HEK293T (cell line): ENCODE results near the gene CLEC2A.

ENCODE experiments used
- CTCF ChIA-PET: fragments of 350-600 bp; formaldehyde crosslinking; extraction: SDS; loops from one replicate; lab custom pipeline; 2021; ENCODE audit warnings: antibody characterized with exemption, inconsistent platforms; lab: Yijun Ruan, JAX
- POLR2A ChIA-PET: fragments of 350-600 bp; formaldehyde crosslinking; extraction: SDS; loops from one replicate; lab custom pipeline; 2020; ENCODE audit warnings: antibody characterized with exemption, inconsistent platforms; lab: Yijun Ruan, JAX
- DNase-seq: peaks from one replicate; pipeline ENCODE4 v3.0.0; 2012; ENCODE audit warnings: mixed read lengths; ENCODE audit errors: extremely low spot score
- ARNT ChIP-seq: fragments of 450-650 bp; IDR thresholded peaks from 2 replicates; pipeline ENCODE4 v1.6.1; 2017; ENCODE audit warnings: mild to moderate bottlenecking
- BHLHE40 ChIP-seq: fragments of 450-650 bp; IDR thresholded peaks from 2 replicates; pipeline ENCODE4 v1.6.1; 2016; ENCODE audit warnings: mild to moderate bottlenecking, moderate library complexity, borderline replicate concordance
- CTBP1 ChIP-seq: fragments of 450-650 bp; IDR thresholded peaks from 2 replicates; pipeline ENCODE4 v1.6.1; 2016; ENCODE audit warnings: borderline replicate concordance
- ELF4 ChIP-seq: fragments of 450-650 bp; IDR thresholded peaks from 2 replicates; pipeline ENCODE4 v1.6.1; 2017; ENCODE audit warnings: antibody characterized with exemption
- FOXA1 ChIP-seq: fragments of 450-650 bp; IDR thresholded peaks from 2 replicates; pipeline ENCODE4 v1.6.1; 2016; ENCODE audit warnings: mild to moderate bottlenecking
- FOXK2 ChIP-seq: fragments of 450-650 bp; IDR thresholded peaks from 2 replicates; pipeline ENCODE4 v1.6.1; 2016; ENCODE audit warnings: mild to moderate bottlenecking
- FOXM1 ChIP-seq: fragments of 450-650 bp; IDR thresholded peaks from 2 replicates; pipeline ENCODE4 v1.6.1; 2017; ENCODE audit warnings: mild to moderate bottlenecking, borderline replicate concordance
- HDGF ChIP-seq: fragments of 450-650 bp; IDR thresholded peaks from 2 replicates; pipeline ENCODE4 v1.6.1; 2017; ENCODE audit warnings: antibody characterized with exemption, borderline replicate concordance
- L3MBTL2 ChIP-seq: fragments of 450-650 bp; conservative IDR thresholded peaks from 2 replicates; pipeline ENCODE4 v1.6.1; 2016; ENCODE audit warnings: mild to moderate bottlenecking
- LEF1 ChIP-seq: fragments of 450-650 bp; IDR thresholded peaks from 2 replicates; pipeline ENCODE4 v1.6.1; 2017; ENCODE audit warnings: mild to moderate bottlenecking, borderline replicate concordance
- NFRKB ChIP-seq: fragments of 450-650 bp; IDR thresholded peaks from 2 replicates; pipeline ENCODE4 v1.6.1; 2016; ENCODE audit warnings: mild to moderate bottlenecking, moderate library complexity
- SP1 ChIP-seq: fragments of 450-650 bp; IDR thresholded peaks from 2 replicates; pipeline ENCODE4 v1.6.1; 2017
- SUZ12 ChIP-seq: fragments of 450-650 bp; IDR thresholded peaks from 2 replicates; pipeline ENCODE4 v1.6.1; 2016; ENCODE audit warnings: mild to moderate bottlenecking
- TARDBP ChIP-seq: fragments of 450-650 bp; IDR thresholded peaks from 2 replicates; pipeline ENCODE4 v1.6.1; 2016
- ZNF384 ChIP-seq: fragments of 450-650 bp; IDR thresholded peaks from 2 replicates; pipeline ENCODE4 v1.6.1; 2016
- TF ChIP-seq, protein P1 (sequence below): fragments of 450-650 bp; IDR thresholded peaks from 2 replicates; pipeline ENCODE4 v1.6.1; 2016

Gene CLEC2A

DNA sequence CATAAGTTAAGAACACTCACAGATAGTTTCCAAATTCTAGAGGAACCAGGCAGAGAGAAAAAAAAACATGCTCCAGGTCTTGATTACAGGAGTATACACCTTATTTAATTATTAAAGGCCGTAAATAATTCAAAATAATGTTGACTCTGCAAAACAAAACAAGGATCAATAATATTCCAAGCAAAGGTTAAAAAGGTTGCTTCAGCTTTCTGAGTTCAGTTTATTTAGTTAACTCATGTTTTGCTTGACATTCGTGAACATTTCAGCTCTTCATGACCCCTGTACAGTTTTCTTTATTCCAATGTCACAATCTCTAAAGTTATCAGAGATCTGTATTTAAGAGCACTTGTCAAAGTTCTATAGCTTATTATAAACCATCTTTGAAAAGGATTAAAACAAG is 31.2 kb downstream of the CLEC2A start:
- ChIA-PET CTCF (no interaction called here), POLR2A (no interaction called here)
- no peak for TF ChIP-seq SP1
- no peak for TF ChIP-seq ZNF384
- TF ChIP-seq, protein P1, sequence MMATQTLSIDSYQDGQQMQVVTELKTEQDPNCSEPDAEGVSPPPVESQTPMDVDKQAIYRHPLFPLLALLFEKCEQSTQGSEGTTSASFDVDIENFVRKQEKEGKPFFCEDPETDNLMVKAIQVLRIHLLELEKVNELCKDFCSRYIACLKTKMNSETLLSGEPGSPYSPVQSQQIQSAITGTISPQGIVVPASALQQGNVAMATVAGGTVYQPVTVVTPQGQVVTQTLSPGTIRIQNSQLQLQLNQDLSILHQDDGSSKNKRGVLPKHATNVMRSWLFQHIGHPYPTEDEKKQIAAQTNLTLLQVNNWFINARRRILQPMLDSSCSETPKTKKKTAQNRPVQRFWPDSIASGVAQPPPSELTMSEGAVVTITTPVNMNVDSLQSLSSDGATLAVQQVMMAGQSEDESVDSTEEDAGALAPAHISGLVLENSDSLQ = no peak
- TF ChIP-seq FOXM1 = no peak
- TF ChIP-seq HDGF = no peak
- no peak for TF ChIP-seq ELF4
- TF ChIP-seq BHLHE40 = no peak
- TF ChIP-seq SUZ12 = no peak
- no peak for TF ChIP-seq L3MBTL2
- no peak for TF ChIP-seq FOXA1
- TF ChIP-seq FOXK2 = no peak
- TF ChIP-seq ARNT = no peak
- TF ChIP-seq TARDBP = no peak
- no peak for TF ChIP-seq LEF1
- TF ChIP-seq NFRKB = no peak
- TF ChIP-seq CTBP1 = no peak
- DNase-seq = no peak

DNA sequence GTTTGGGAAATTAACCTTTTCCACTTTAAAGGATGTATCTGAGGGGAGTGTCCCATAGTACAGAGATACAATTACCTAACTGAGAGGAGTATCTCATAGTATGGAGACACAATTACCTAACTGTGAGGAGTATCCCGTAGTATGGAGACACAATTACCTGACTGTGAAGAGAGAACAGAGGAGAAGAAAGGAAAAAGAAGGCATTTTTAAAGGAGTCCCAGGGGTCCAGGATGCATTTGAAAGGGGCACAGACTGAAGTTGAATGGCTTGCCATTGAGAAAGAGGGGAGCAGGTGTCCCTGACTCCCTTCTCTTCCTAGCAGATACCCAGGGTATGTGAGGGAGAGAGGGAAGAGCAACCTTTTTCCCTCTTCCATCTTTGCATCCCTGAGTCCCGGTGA is 33.0 kb downstream of the CLEC2A start:
- POLR2A ChIA-PET = no interaction called here
- CTCF ChIA-PET = no interaction called here
- TF ChIP-seq FOXK2 = no peak
- TF ChIP-seq ELF4 = no peak
- no peak for TF ChIP-seq TARDBP
- TF ChIP-seq ARNT = no peak
- TF ChIP-seq, protein P1 = no peak
- TF ChIP-seq NFRKB = no peak
- DNase-seq = no peak

DNA sequence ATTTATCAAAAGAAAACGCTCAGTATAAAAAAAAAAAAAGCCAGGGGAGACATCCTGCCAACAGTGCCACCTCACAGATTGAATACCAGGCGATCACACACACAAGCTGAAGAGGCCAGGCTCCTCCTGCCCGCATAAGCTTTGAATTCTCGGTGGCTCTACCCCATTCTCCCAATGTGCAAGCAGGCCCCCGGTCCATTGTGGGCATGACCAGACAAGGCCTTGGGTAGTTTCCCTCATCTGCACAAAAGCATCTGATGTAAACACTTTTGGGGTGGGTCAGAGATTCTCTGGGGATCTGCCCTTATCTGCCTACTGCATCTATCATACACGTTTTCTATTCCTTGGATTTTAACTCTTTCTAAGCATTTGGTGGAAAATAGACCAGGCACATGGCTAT is 34.6 kb downstream of the CLEC2A start:
- TF ChIP-seq, protein P1 = no peak
- no peak for TF ChIP-seq NFRKB
- no peak for TF ChIP-seq SUZ12
- TF ChIP-seq ELF4 = no peak
- TF ChIP-seq HDGF = no peak
- TF ChIP-seq SP1 = no peak
- TF ChIP-seq BHLHE40 = no peak
- no peak for DNase-seq
- CTCF ChIA-PET = no interaction called here
- POLR2A ChIA-PET = no interaction called here

DNA sequence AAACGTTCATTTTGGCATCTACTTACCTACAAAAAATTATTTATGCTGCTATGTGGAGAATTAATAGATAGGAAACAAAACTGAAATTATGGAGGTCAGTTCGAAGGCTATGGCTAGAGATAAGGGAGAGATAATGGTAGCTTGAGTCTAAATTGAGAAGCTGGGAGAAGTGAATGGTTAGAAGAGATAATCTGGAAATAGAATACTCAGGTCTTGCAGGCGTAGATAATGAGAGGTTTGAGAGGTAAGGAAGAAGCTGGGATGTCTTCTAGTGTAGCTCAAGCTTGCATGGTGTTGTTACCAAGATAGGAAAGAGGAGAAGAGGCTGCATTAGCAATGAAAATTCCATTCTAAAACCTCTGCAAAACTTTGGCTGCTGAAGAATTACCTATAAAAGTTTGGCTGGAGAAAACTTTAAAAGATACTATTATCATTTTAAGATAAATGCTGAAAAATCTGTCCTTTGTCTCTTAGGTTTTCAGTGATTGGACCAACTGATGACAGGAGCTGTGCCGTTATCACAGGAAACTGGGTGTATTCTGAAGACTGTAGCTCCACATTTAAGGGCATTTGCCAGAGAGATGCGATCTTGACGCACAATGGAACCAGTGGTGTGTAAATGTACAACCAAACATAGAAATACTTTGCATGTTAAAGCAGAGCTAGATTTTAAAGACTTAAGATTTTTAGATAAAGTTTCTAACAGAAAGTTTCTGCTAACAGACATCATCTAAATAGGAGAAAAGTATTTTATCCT is 36.8 kb downstream of the CLEC2A start:
- POLR2A ChIA-PET = no interaction called here
- CTCF ChIA-PET = no interaction called here
- TF ChIP-seq ZNF384 = no peak
- no peak for TF ChIP-seq CTBP1
- no peak for TF ChIP-seq ARNT
- TF ChIP-seq TARDBP = no peak
- no peak for TF ChIP-seq SP1
- TF ChIP-seq NFRKB = no peak
- TF ChIP-seq FOXM1 = no peak
- TF ChIP-seq LEF1 = no peak
- TF ChIP-seq ELF4 = no peak
- no peak for TF ChIP-seq FOXK2
- no peak for TF ChIP-seq FOXA1
- TF ChIP-seq HDGF = no peak
- TF ChIP-seq, protein P1 = no peak
- no peak for TF ChIP-seq SUZ12
- no peak for TF ChIP-seq BHLHE40
- TF ChIP-seq L3MBTL2 = no peak
- DNase-seq = no peak

DNA sequence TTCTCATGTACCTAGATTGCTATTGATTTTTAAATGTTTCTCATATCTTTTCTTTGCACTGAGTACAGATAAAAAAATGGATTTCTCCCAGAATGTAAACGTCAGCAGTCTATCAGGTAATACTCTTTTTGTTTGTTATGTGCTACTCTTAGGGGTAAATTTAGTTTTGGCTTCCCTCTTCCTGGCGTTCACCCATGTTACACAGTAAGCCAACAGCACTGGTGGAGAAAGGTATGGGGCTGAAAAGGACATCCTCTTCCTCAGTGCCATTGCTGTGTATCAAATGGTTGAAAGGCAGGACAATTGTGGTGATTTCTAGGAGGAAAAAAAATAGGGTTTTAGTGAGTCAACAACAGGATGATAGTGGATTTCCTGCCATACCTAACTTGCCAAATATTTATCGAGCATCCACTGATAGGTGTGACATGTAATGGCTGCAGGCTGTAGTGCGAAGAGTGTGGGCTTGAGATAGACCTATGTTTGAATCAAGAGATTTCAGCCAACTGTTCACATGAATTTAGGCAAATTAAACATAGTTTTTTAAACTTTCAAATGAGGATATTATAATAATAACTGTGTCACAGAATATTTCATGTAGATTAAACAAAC is 43.4 kb downstream of the CLEC2A start:
- ChIA-PET CTCF (no interaction called here), POLR2A (no interaction called here)
- TF ChIP-seq ZNF384 (no peak), FOXM1 (no peak), CTBP1 (no peak)
- DNase-seq = no peak

DNA sequence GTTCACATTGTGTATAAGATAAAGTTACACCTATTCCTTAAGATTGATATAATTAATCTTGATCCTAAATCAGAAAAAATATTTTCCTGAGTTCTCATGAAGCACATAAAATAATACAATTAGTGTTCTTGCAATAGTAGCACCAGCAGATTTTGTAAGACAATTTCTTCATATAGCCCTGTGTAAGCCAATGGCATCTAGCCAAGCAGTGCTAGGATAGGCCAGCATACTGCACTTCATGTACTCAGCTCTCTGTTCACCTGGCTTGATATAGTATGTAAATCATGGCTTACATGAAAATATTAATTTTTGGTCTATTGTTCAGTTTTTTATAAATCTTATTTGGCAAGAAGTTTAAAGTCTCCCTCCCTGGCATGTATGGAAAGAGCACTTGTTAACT is 49.0 kb downstream of the CLEC2A start:
- no peak for DNase-seq
- ChIA-PET CTCF (no interaction called here), POLR2A (no interaction called here)
- TF ChIP-seq L3MBTL2 (no peak), ELF4 (no peak), BHLHE40 (no peak), FOXK2 (no peak), TARDBP (no peak), FOXM1 (no peak), FOXA1 (no peak), SUZ12 (no peak), CTBP1 (no peak), LEF1 (no peak), ZNF384 (no peak), SP1 (no peak), HDGF (no peak), NFRKB (no peak), ARNT (no peak)
- TF ChIP-seq, protein P1 = no peak
